Panc1 (cell line): Measurements from ENCODE around the gene SLC9A8. TPM values are rescaled to one million over a fixed set of nuclear protein-coding genes. Genes with fewer than 3 reads are reported as not detected.

Experiments
- ATAC-seq: fragments of 200-7000 bp; cut with Tn5 transposase; 2 replicates; pipeline ENCODE4 v1.9.1; 2020; ENCODE audit warnings: mild to moderate bottlenecking, moderate library complexity
- BruUV-seq: library from RNA; stranded (reverse); fragments of 400-500 nt; replicated peaks from 2 replicates; lab custom pipeline; 2021; lab: Mats Ljungman, UMichigan
- CTCF ChIA-PET: fragments of 300-600 bp; sonication (Branson Sonifier 250); formaldehyde crosslinking; loops from one replicate; lab custom pipeline; 2022; ENCODE audit warnings: antibody characterized with exemption; lab: Charles Lee
- POLR2A ChIA-PET: fragments of 300-600 bp; sonication (Branson Sonifier 250); formaldehyde crosslinking; loops from one replicate; lab custom pipeline; 2022; ENCODE audit warnings: antibody characterized with exemption; lab: Charles Lee
- DNase-seq: peaks from one replicate; pipeline ENCODE4 v3.0.0-alpha.2; 2010; ENCODE audit warnings: low read depth, low spot score
- H3K27ac ChIP-seq: 2 replicates; pipeline ENCODE4 v1.5.1; 2011; ENCODE audit warnings: mild to moderate bottlenecking, low read length, inconsistent platforms
- H3K27me3 ChIP-seq: fragments of 200-500 bp; sonication (Bioruptor generic); 2 replicates; pipeline ENCODE4 v1.6.0; 2014; ENCODE audit warnings: low read length, inconsistent platforms; ENCODE audit not compliant: control insufficient read depth, insufficient read depth
- H3K36me3 ChIP-seq: fragments of 200-500 bp; sonication (Bioruptor generic); 2 replicates; pipeline ENCODE4 v1.5.1; 2014; ENCODE audit warnings: inconsistent platforms, mild to moderate bottlenecking, low read length, moderate library complexity; ENCODE audit not compliant: control insufficient read depth, insufficient read depth
- H3K4me1 ChIP-seq: 2 replicates; pipeline ENCODE4 v1.5.1; 2011; ENCODE audit warnings: inconsistent platforms, mild to moderate bottlenecking, low read length, moderate library complexity; ENCODE audit not compliant: control insufficient read depth, insufficient read depth
- H3K4me3 ChIP-seq, 2 experiments: 2 replicates each; pipeline ENCODE4 v1.5.1; 2011 to 2012; ENCODE audit warnings: low read depth in 2 of 2, low read length in 2 of 2, mild to moderate bottlenecking in 2 of 2, inconsistent platforms in 1 of 2, moderate library complexity in 1 of 2
- H3K9me3 ChIP-seq: fragments of 200-500 bp; sonication (Bioruptor generic); 2 replicates; pipeline ENCODE4 v1.5.1; 2014; ENCODE audit warnings: low read depth, mild to moderate bottlenecking, inconsistent platforms, low read length, moderate library complexity; ENCODE audit not compliant: control insufficient read depth, insufficient read depth
- POLR2AphosphoS5 ChIP-seq: IDR thresholded peaks from 2 replicates; pipeline ENCODE4 v1.6.1; 2012; ENCODE audit warnings: mild to moderate bottlenecking, low read depth, low read length, moderate library complexity
- SIN3A ChIP-seq: IDR thresholded peaks from 2 replicates; pipeline ENCODE4 v1.6.1; 2012; ENCODE audit warnings: low read depth, mild to moderate bottlenecking, low read length, moderate library complexity, borderline replicate concordance; ENCODE audit not compliant: insufficient read depth
- TCF7L2 ChIP-seq: IDR thresholded peaks from 2 replicates; pipeline ENCODE4 v1.6.1; 2011; ENCODE audit warnings: mild to moderate bottlenecking, low read depth, low read length, inconsistent platforms
- in situ Hi-C: cut with HindIII; loops from 2 replicates; pipeline ENCODE4 v1.10.0; 2016; ENCODE audit warnings: low sequenced_read_pairs, low pct_unique_long_range_greater_than_20kb
- intact Hi-C: fragments of 100-400 bp; cut with micrococcal nuclease; formaldehyde crosslinking; loops from one replicate; pipeline ENCODE4 v1.10.0; 2022; ENCODE audit not compliant: unreplicated experiment
- total RNA-seq: library from RNA; stranded (reverse); gene quantifications from one replicate; pipeline ENCODE4 v1.2.1, GENCODE V29; 2021; ENCODE audit not compliant: unreplicated experiment
- TF ChIP-seq, protein P1 (sequence below), 2 experiments: IDR thresholded peaks; 2 replicates each; pipeline ENCODE4 v1.6.1; 2011 to 2012; ENCODE audit warnings: low read depth in 2 of 2, control low read depth in 1 of 2, low read length in 1 of 2, mild to moderate bottlenecking in 1 of 2, moderate library complexity in 1 of 2; ENCODE audit not compliant: insufficient read depth in 1 of 2
- TF ChIP-seq, protein P2 (sequence below): fragments of 450-650 bp; IDR thresholded peaks from 2 replicates; pipeline ENCODE4 v1.5.1; 2017; ENCODE audit warnings: mild to moderate bottlenecking

Gene SLC9A8
- total RNA-seq, 1 experiment from 2014 or later: 6.7 TPM

DNA sequence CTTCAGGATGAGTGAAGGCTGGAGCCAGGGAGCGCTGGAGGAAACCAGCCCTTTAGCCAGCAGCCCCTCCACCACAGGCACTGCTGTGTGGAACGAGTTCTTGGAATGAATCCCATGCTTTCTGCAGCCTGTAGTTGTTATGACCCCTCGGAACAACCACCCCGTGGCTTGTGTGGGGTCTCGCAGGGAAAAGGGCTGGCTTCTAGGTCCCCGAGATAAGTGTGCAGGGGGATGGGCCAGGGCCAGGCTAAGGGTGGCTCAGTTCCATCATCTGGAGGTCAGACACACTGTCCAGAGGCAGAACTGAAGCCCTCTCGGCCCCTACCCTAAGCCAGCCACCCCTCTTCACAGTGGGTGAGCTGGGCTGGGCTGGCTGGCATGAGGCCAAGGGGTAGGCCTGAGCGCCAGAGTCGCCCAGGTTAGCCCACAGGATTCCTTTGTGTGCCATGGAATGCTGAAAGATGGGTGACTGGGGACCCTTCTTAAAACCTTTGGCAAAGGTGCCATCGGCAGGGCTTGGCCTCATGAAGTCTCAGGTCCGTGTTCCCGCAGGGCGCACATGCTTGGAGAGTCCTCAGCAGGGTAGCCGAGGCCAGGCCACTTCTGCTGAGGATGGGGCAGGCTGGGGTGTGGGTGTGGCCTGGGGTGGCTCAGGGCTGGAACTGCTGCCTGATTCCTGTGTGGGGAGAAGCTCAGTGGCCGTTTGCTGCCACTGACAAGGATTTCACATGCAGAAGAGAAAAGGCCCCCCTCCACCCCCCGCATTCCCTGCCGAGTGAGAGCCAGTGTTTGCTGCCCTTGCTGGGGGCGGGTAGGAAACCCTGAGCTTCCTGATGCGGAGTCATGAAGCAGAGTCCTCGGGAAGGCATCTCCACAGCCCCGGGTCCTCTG is 78.1 kb downstream of the SLC9A8 start:
- Histone ChIP-seq H3K27me3 (no peaks in the 10 kb centered on the region), H3K4me1 (peaks cover 41% of the 10 kb centered on the region), H3K4me3 (no peak overlapping the region), H3K36me3 (no peaks in the 10 kb centered on the region), H3K27ac (no peak overlapping the region), H3K9me3 (no peaks in the 10 kb centered on the region)
- no TSS peak for BruUV-seq
- CTCF ChIA-PET: interaction anchor here (0.6 to 0.7 kb wide), 4 partner anchors 18 to 270 kb away, joined by 3 to 5 read pairs (median 3); no protein-coding TSS in a partner anchor
- intact Hi-C loops: no loop called here
- DNase-seq (no peak), ATAC-seq (no peak)
- TF ChIP-seq TCF7L2 (no peak), SIN3A (no peak)
- TF ChIP-seq, protein P1, sequence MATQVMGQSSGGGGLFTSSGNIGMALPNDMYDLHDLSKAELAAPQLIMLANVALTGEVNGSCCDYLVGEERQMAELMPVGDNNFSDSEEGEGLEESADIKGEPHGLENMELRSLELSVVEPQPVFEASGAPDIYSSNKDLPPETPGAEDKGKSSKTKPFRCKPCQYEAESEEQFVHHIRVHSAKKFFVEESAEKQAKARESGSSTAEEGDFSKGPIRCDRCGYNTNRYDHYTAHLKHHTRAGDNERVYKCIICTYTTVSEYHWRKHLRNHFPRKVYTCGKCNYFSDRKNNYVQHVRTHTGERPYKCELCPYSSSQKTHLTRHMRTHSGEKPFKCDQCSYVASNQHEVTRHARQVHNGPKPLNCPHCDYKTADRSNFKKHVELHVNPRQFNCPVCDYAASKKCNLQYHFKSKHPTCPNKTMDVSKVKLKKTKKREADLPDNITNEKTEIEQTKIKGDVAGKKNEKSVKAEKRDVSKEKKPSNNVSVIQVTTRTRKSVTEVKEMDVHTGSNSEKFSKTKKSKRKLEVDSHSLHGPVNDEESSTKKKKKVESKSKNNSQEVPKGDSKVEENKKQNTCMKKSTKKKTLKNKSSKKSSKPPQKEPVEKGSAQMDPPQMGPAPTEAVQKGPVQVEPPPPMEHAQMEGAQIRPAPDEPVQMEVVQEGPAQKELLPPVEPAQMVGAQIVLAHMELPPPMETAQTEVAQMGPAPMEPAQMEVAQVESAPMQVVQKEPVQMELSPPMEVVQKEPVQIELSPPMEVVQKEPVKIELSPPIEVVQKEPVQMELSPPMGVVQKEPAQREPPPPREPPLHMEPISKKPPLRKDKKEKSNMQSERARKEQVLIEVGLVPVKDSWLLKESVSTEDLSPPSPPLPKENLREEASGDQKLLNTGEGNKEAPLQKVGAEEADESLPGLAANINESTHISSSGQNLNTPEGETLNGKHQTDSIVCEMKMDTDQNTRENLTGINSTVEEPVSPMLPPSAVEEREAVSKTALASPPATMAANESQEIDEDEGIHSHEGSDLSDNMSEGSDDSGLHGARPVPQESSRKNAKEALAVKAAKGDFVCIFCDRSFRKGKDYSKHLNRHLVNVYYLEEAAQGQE (IDR thresholded peaks at IDR 0.05; ENCODE audit: insufficient read depth in 1 of 2, low read depth in 2 of 2, low read length in 1 of 2): no peak
- TF ChIP-seq, protein P2, sequence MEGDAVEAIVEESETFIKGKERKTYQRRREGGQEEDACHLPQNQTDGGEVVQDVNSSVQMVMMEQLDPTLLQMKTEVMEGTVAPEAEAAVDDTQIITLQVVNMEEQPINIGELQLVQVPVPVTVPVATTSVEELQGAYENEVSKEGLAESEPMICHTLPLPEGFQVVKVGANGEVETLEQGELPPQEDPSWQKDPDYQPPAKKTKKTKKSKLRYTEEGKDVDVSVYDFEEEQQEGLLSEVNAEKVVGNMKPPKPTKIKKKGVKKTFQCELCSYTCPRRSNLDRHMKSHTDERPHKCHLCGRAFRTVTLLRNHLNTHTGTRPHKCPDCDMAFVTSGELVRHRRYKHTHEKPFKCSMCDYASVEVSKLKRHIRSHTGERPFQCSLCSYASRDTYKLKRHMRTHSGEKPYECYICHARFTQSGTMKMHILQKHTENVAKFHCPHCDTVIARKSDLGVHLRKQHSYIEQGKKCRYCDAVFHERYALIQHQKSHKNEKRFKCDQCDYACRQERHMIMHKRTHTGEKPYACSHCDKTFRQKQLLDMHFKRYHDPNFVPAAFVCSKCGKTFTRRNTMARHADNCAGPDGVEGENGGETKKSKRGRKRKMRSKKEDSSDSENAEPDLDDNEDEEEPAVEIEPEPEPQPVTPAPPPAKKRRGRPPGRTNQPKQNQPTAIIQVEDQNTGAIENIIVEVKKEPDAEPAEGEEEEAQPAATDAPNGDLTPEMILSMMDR: no peak
- in situ Hi-C loops: no loop called here
- POLR2A ChIA-PET: interaction anchor here (0.5 kb wide), 1 partner anchor 614 kb away, joined by 3 read pairs; no protein-coding TSS in a partner anchor

DNA sequence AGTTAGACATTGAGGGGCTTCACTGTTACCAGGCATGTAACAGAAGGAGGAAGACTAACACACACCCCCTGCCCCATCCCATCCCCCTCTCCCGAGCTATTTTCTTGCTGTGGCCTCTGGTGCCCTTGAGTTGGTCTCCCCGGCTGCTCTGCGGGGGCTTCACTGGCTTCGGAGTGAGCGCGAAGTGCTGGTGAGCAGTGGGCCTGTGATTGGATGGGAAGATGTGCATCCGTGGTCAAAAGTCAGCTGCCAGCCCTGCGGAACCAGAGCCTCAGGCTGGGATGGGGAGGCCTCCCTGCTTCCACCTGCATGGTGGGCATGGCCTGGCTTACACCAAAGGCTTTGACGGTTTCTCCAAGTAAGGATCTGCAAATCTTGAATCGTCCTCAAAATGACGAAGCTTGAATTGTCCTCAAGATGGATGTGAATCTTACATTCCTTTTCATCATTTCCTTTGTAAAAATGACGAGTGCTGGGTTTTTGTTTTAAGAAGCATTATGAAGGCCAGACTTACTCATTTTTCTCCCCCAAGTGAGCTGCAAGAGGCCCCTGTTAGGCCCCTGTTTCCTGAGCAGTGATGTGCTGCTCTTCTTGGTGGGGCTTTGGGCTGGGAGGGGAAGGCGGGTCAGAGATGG is 79.0 kb downstream of the SLC9A8 start:
- Histone ChIP-seq H3K4me3 (no peak overlapping the region), H3K27ac (0 out of 2 replicates have a peak overlapping the region, but pooled peaks have one; percentile 29), H3K9me3 (no peaks in the 10 kb centered on the region), H3K4me1 (peaks cover 41% of the 10 kb centered on the region), H3K36me3 (no peaks in the 10 kb centered on the region), H3K27me3 (no peaks in the 10 kb centered on the region)
- in situ Hi-C loops: no loop called here
- no TSS peak for BruUV-seq
- ChIA-PET CTCF (interaction anchor here (0.6 kb wide), 2 partner anchors 18 to 165 kb away, joined by 3 to 5 read pairs; no protein-coding TSS in a partner anchor), POLR2A (interaction anchor here (0.5 kb wide), 1 partner anchor 615 kb away, joined by 3 read pairs; no protein-coding TSS in a partner anchor)
- TF ChIP-seq, protein P1 (IDR thresholded peaks at IDR 0.05; ENCODE audit: insufficient read depth in 1 of 2, low read depth in 2 of 2, low read length in 1 of 2): no peak
- TF ChIP-seq, protein P2: no peak
- TF ChIP-seq TCF7L2 (no peak), SIN3A (no peak), POLR2AphosphoS5 (no peak)
- DNase-seq: no peak
- intact Hi-C loops: no loop called here
- ATAC-seq: no peak
